Breast epithelium (tissue), 4 donors: ENCODE results near the gene NECTIN2. TPM values are rescaled to one million over a fixed set of nuclear protein-coding genes. Genes with fewer than 3 reads are reported as not detected.

Experiments
- DNase-seq, 2 donors: peaks; one replicate each; pipeline ENCODE4 v3.0.0-alpha.2; 2019; ENCODE audit warnings: low spot score in 2 of 2
- H3K27ac ChIP-seq, 2 donors: fragments of 200-600 bp; sonication (generic) in 1 of 2; one replicate each; pipeline ENCODE4 v1.5.1; 2016 to 2019; ENCODE audit warnings: mild to moderate bottlenecking in 1 of 2
- H3K27me3 ChIP-seq, 2 donors: fragments of 200-600 bp; sonication (generic) in 1 of 2; one replicate each; pipeline versions ENCODE4 v1.5.1 to v1.6.0; 2017 to 2019; ENCODE audit warnings: control low read depth in 1 of 2, mild to moderate bottlenecking in 1 of 2
- H3K36me3 ChIP-seq: fragments of 200-600 bp; one replicate; pipeline ENCODE4 v1.5.1; 2019
- H3K4me1 ChIP-seq, 2 donors: fragments of 200-600 bp; sonication (generic); one replicate each; pipeline ENCODE4 v1.5.1; 2016 to 2019; ENCODE audit warnings: control low read depth in 1 of 2
- H3K4me3 ChIP-seq, 3 donors: fragments of 200-600 bp; sonication (generic); 1 replicate in 2 of 3; 2 replicates in 1 of 3; pipeline ENCODE4 v1.5.1; 2016 to 2019; ENCODE audit warnings: mild to moderate bottlenecking in 3 of 3, moderate library complexity in 2 of 3
- H3K9me3 ChIP-seq, 2 donors: fragments of 200-600 bp; sonication (generic) in 1 of 2; one replicate each; pipeline ENCODE4 v1.5.1; 2016 to 2019; ENCODE audit warnings: control low read depth in 1 of 2
- CTCF ChIP-seq, 3 donors: fragments of 450-650 bp; IDR thresholded peaks; one replicate each; pipeline ENCODE4 v1.5.1; 2016 to 2017; ENCODE audit warnings: antibody characterized with exemption in 3 of 3, mild to moderate bottlenecking in 3 of 3, moderate library complexity in 3 of 3
- POLR2A ChIP-seq: fragments of 450-650 bp; IDR thresholded peaks from one replicate; pipeline ENCODE4 v1.6.1; 2016; ENCODE audit warnings: antibody characterized with exemption, mild to moderate bottlenecking, moderate library complexity
- POLR2AphosphoS5 ChIP-seq, 3 donors: sonication (generic); formaldehyde crosslinking; IDR thresholded peaks; one replicate each; pipeline ENCODE4 v1.6.1; 2017; ENCODE audit warnings: antibody characterized with exemption in 3 of 3
- intact Hi-C: fragments of 100-400 bp; cut with DNase I; formaldehyde crosslinking; loops from one replicate; pipeline ENCODE4 v1.15.1; 2023; ENCODE audit warnings: low total_unique reads
- total RNA-seq, 3 donors: library from RNA; depleted of rRNA; stranded (reverse); fragments of >200 nt; gene quantifications; one replicate each; pipeline ENCODE4 v1.1.0, GENCODE V29; 2016

NECTIN2 gene
- total RNA-seq, 3 donors from 2014 or later: 28.0 to 114 (median 86.6) TPM

DNA sequence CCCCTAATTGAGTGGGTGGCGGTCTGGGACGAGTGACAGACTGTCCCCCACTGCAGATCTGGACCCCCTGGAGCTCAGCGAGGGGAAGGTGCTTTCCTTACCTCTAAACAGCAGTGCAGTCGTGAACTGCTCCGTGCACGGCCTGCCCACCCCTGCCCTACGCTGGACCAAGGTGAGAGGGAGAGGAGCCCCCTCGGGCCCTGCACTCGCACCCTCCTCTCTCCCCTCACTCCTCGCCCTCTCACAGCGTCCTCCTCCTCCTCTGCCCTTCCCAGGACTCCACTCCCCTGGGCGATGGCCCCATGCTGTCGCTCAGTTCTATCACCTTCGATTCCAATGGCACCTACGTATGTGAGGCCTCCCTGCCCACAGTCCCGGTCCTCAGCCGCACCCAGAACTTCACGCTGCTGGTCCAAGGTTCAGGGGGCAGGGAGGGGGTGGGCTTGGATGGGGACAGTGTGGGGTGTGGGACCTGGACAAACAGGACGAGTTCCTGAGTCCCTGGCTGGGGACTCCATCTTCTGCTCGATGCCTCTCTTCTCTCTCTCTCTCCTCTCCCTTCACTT lies 27.5 kb upstream of the NECTIN2 start:
- no peaks in the 10 kb centered on the region for H3K27me3 ChIP-seq
- no peak overlapping the region for H3K27ac ChIP-seq
- H3K36me3 ChIP-seq: peaks cover 4% of the 10 kb centered on the region
- intact Hi-C loops: loop anchor here (1.0 kb wide), 1 partner anchor 41 kb away; the partner anchor contains the start of gene CBLC
- no peak for TF ChIP-seq POLR2AphosphoS5 (IDR thresholded peaks at IDR 0.05)
- TF ChIP-seq POLR2A: no peak
- TF ChIP-seq CTCF (IDR thresholded peaks at IDR 0.05): no peak
- no peak for DNase-seq
- no peaks in the 10 kb centered on the region for H3K9me3 ChIP-seq
- no peaks in the 10 kb centered on the region for H3K4me1 ChIP-seq
- no peak overlapping the region for H3K4me3 ChIP-seq

DNA sequence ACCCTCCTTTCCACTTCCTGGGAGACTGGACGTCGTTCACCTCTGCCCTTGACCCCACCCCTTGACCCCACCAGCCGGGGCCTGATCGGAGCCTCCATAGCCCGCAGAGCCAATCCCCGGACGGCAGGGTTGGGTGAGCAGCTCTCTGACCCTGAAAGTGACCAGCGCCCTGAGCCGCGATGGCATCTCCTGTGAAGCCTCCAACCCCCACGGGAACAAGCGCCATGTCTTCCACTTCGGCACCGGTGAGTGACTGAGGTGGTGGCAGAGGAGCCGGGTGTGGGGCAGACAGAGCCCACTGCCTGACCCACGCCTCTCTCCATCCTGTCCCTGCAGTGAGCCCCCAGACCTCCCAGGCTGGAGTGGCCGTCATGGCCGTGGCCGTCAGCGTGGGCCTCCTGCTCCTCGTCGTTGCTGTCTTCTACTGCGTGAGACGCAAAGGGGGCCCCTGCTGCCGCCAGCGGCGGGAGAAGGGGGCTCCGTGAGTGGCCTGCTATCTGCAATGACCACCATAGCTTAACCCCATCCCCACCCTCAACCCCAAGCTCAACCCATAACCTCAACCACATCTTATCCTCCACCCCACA lies 26.8 kb upstream of the NECTIN2 start:
- H3K4me1 ChIP-seq: no peaks in the 10 kb centered on the region
- H3K36me3 ChIP-seq: peaks cover 4% of the 10 kb centered on the region
- no peaks in the 10 kb centered on the region for H3K9me3 ChIP-seq
- no peak for TF ChIP-seq CTCF (IDR thresholded peaks at IDR 0.05)
- no peak for TF ChIP-seq POLR2A
- no peak for TF ChIP-seq POLR2AphosphoS5 (IDR thresholded peaks at IDR 0.05)
- H3K27ac ChIP-seq: no peak overlapping the region
- intact Hi-C loops: no loop called here
- H3K4me3 ChIP-seq: no peak overlapping the region
- DNase-seq: no peak
- no peaks in the 10 kb centered on the region for H3K27me3 ChIP-seq

DNA sequence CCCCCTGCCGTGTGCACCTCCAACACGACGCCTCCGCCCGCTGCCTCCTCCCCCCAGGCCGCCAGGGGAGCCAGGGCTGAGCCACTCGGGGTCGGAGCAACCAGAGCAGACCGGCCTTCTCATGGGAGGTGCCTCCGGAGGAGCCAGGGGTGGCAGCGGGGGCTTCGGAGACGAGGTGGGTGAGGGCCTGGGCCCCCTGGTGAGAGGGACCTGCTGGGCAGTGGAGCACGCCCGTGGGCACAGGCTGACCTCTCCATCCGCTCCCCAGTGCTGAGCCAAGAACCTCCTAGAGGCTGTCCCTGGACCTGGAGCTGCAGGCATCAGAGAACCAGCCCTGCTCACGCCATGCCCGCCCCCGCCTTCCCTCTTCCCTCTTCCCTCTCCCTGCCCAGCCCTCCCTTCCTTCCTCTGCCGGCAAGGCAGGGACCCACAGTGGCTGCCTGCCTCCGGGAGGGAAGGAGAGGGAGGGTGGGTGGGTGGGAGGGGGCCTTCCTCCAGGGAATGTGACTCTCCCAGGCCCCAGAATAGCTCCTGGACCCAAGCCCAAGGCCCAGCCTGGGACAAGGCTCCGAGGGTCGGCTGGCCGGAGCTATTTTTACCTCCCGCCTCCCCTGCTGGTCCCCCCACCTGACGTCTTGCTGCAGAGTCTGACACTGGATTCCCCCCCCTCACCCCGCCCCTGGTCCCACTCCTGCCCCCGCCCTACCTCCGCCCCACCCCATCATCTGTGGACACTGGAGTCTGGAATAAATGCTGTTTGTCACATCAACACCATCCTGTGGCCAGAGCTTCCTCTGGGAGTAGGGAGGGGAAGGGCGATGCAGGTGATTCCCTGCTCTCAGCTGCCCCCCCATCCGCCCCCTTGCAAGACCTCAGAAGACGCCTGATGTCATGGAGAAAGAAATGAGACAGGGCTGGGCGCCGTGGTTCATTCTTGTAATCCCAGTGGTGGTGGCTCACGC lies 25.2 kb upstream of the NECTIN2 start:
- H3K27me3 ChIP-seq: no peaks in the 10 kb centered on the region
- no peaks in the 10 kb centered on the region for H3K4me1 ChIP-seq
- H3K36me3 ChIP-seq: peaks cover 4% of the 10 kb centered on the region
- H3K9me3 ChIP-seq: no peaks in the 10 kb centered on the region
- peak overlapping the region in 1 of 2 donors; percentile 74 for H3K27ac ChIP-seq
- no peak for DNase-seq
- TF ChIP-seq POLR2A (no peak), CTCF (IDR thresholded peaks at IDR 0.05) (no peak), POLR2AphosphoS5 (IDR thresholded peaks at IDR 0.05) (no peak)
- intact Hi-C loops: no loop called here
- peak overlapping the region in 1 of 3 donors; percentile 0 for H3K4me3 ChIP-seq

- Histone ChIP-seq H3K9me3 (no peaks in the 10 kb centered on the region), H3K27me3 (no peaks in the 10 kb centered on the region), H3K4me3 (no peak overlapping the region), H3K27ac (no peak overlapping the region), H3K36me3 (peaks cover 4% of the 10 kb centered on the region), H3K4me1 (no peaks in the 10 kb centered on the region)
- intact Hi-C loops: no loop called here
- no peak for DNase-seq
- TF ChIP-seq POLR2AphosphoS5 (IDR thresholded peaks at IDR 0.05) (no peak), CTCF (IDR thresholded peaks at IDR 0.05) (no peak), POLR2A (no peak)
Measured at GRCh38 chr19:44822177-44822576, 23.9 kb upstream of the NECTIN2 start.
